NAMALWA (cell line): Measurements from ENCODE around the gene MYBPC1.
A peak's percentile ranks its signal among the peaks of the same experiment; 100 is the strongest.

ENCODE experiments used
- DNase-seq: peaks from one replicate; pipeline ENCODE4 v3.0.0-alpha.2; 2015; ENCODE audit warnings: low spot score

MYBPC1 gene

DNA sequence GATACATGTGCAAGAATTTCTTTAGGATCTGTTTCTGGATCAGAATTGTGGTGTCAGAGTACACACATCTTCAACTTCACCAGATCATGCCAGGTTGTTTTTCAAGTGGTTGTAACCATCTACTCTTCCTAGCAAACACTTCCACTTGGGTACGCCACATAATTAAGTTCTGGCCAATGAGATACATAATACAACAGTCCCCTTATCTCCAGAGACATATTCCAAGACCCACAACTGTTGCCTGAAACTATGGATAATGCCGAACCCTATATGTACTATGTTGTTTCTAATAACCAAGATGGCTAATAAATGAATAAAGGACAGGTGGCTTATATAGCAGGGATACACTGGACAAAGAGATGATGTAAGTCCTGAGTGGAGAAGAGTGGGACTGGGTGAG lies 100.2 kb downstream of the MYBPC1 start:
- no peak for DNase-seq

DNA sequence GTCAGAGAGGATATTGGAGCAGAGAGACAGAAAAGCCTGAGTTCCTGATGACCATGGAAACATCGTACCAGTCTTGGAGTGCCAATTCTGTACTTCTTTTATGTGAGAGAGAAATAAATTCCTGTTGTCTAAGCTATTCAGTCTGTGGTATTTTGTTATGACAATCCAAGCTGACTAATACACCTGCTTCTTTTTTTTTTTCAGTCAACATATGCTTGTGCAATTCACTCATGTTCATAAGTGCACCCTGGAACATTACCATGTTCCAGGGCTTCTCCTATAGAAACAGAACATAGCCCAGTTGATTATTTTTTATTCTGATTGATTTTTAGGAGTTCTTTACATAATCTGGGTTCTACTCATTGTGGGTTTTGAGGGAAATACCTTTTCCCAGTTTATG lies 100.9 kb downstream of the MYBPC1 start:
- DNase-seq: no peak

DNA sequence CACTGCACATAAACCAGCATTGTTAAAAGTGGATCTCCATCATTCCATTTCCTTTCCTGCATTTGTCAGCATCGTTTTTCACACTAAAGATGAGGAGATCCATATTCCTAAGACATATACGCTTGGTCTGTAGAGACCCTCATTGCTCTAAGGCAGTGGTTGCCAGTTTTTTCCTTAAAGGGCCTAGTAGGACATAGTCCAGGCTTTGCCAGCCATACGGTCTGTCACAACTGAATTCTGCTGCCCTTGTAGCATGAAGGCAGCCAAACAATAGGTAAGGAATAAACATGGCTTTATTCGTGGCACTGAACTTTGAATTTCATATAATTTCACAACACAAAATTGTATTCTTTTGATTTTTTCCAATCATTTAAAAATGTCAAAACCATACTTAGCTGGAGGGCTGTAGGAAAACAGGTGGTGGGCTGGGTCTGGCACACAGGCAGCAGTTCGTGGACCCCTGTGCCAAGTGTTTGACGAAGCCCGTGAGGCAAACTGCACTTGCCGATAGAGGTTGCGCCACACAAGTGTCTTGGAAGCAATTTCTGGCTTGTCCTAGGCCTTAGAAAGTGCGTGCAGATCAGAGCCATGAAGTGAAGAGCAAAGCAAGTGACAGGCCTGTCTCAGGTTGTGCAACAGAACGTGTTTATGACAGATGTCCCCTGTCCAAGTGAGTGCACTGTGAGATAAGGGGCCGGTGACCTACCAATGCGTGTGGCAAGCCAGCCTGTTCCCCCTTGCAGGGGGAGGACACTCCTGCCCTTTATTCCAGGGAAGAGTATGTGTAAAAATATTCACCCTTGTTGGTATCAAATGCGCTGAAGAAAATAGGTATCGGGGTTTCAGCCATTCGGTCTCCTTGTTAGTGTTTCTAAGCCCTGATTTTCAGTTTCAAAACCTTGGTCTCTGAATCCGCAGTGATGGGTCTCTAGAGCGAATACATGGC lies 101.8 kb downstream of the MYBPC1 start:
- peak; percentile 75 for DNase-seq

DNA sequence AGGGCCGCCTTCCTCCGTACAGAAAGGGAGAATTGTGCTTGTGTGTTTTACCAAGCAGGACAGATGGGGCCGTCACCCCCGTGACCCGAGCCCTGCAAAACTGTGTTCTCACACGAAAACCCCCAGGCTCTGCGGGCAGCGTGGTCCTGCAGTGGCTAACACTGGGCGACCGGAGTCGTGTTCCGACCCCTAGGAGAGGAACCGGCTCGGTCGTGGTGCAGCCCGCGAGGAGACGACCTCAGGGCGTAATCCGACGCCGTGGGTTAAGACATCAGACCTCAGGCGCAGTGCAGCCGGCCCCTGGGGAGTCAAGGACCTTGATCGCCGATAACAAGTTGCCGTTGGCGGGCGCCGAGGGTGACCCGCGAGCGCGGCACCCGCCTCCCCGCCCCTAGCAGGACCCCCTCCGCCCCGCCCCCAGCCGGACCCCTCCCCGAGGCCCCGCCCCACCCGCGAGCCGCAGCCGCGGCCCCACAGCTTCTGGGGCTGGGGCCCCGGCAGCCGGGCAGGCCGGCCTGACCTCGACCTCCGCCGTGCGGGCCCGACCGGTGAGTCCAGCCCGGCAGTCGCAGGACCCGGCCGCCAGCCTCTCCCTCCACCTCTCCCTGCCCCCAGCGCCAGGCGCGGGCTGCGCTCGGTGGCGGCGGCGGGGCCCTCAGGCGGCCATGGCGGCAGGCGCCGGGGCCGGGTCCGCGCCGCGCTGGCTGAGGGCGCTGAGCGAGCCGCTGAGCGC lies 102.6 kb downstream of the MYBPC1 start, which contains the start of gene CHPT1:
TSS of gene CHPT1 (plus strand) at position 444 of the 733 bp plus-strand sequence. CDS start at position 666, 222 bp downstream.
- DNase-seq: peak; percentile 83

DNA sequence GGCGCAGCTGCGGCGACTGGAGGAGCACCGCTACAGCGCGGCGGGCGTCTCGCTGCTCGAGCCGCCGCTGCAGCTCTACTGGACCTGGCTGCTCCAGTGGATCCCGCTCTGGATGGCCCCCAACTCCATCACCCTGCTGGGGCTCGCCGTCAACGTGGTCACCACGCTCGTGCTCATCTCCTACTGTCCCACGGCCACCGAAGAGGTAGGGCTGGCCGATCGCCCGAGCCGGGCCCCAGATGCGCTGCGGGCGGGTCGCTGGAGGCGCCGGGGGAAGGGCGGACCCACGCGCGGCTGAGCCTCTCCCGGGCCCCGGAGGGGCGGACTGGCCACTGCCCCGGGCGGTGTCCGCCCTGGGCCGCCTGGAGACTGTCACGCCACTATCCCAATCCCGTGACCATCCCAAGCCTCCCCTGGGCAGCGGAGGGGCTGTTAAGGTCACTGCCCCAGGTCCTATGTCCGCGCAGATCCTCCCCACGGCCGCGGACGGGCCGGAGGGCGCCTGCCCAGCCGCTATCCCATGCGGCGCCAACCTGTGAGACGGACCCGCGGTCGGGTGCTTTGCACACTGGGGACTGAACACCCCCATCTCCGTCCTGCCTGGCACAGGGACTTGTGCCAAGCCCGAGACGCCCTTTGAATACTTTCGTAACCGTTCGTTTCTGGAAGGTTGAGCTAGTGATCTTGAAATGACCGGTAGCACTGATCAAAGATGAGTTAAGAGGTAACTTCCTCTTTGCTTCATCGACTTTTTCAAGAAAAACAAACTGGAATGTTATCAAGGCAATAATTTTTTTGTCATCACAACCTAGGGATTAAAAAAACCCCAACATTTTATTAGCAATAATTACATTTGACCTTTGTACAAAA lies 103.4 kb downstream of the MYBPC1 start:
- peak; percentile 72 for DNase-seq

DNA sequence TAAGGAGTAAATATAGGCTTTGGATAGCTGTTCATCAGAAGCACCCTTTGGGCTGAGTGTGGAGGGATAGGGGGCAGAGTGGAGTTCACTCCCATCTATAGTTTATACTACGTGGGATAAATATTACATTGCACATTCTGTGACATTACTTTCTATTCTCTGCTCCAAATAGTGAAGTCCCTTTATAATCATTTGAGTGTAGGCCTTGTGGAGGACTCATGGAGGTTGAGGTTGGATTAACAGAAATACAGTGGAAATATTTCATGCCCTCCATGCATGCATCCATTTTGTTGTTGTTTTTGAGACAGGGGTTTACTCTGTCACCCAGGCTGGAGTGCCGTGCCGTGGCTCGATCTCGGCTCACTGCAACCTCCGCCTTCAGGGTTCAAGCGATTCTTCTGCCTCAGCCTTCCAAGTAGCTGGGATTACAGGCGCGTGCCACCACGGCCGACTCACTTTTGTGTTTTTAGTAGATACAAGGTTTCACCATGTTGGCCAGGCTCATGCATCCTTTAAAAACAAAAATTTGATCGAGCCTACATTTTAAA lies 104.1 kb downstream of the MYBPC1 start:
- no peak for DNase-seq

DNA sequence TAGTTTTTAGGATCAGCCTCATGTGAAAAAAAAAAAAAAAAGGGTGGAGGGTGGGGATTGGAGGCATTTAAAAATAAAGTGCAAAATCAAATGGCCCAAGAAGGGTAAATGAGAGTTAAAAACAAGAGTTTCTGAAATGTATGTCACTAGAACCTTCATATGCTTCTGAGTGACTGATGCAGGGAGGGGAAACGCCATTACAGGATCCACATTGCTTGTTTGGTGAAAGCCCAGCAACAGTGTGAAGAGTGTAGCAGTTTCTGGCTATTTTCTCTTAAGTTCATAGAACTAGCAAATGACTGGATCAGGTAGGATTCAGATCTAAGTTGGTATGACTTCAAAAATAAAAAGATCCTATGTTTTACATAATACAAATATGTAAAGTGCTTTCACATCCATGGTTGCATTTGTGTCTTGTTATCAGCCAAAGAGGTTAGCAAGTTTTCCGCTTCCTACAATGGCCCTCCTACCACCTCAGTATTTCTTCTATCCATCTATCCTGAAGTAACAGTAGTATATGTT lies 105.6 kb downstream of the MYBPC1 start:
- DNase-seq: no peak

DNA sequence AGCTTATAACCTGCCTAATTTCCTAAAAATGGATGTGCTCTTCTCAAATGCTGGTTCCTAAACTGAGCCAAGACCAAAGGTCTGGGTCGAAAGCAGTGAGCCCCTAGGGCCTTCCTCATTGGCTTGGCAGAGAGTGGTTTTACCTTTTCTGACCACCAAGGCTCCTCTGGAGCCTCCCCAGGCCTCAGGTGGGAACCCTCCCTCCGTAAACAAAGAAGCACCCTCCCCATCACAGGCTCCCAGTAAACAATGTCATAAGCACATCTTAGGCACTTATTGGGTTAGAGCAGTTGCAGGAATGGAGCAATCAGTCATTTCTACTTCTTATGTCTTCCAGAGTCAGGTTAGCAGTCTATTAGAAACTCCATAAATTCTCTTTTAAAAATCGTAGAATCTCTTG lies 108.7 kb downstream of the MYBPC1 start:
- DNase-seq: no peak

DNA sequence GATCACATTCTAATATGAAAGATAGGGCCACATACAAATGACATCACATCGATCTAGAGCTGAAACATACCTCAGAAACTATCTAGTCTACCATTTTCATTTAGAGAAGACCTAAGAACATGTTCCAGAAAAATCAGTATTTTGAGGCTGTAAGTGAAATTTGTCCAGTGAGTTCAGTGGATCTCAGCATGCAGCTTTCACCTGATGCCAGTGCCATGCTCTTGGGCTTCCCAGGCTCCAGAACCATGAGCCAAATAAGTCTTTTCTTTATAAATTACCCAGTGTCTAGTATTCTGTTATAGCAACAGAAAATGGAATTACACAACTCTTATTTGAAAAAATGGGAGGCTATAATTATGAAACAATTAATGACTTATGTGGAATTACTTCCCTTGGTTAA lies 111.6 kb downstream of the MYBPC1 start:
- no peak for DNase-seq

DNA sequence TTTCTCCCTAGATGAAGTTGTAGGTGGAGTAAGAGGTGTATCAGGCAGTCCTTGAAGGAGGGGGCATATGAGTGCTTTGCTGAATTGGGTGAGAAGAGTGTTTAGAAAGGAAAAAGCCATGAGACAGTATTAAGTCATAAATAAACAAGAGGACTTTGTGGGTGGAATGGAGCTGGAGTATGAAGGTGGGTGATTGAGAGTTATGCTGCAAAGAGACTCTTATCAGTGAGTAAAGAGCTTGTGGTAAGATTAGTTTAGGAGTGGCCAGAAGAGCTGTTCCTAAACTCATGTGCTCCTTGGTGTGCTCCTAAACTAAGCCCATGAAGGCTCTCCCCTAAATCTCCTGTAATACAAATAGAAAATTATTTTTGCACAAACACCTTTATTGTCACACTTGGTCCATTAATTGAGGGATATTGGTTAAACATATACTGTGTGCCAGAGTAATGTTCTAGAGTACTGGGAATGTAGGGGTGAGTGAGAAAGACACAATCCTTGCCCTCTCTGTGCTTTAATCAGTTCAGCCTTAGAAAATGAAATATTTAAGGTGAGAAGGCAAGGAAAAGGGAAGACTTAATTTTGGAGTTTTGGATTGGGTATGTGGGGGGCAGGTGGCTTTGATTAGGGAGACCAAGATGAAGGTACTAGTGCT lies 112.5 kb downstream of the MYBPC1 start:
- no peak for DNase-seq

DNA sequence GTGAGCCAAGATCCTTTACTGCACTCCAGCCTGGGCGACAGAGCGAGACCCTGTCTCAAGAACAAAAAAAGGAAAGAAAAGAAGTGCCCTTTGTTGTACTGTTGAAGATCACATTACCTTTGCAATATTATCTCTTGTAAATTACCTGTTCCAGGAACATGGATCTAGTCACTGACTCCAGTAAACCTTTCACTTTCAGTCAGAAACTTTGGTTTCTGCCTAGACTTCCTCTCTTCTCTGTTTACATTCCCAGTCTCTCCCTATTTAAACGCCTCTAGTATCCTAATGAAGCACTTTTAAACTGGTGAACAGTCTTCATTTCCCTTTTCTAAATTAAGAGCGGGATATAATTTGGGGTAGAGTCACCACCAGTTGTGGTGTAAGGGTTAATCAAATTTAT lies 115.5 kb downstream of the MYBPC1 start:
- DNase-seq: no peak

DNA sequence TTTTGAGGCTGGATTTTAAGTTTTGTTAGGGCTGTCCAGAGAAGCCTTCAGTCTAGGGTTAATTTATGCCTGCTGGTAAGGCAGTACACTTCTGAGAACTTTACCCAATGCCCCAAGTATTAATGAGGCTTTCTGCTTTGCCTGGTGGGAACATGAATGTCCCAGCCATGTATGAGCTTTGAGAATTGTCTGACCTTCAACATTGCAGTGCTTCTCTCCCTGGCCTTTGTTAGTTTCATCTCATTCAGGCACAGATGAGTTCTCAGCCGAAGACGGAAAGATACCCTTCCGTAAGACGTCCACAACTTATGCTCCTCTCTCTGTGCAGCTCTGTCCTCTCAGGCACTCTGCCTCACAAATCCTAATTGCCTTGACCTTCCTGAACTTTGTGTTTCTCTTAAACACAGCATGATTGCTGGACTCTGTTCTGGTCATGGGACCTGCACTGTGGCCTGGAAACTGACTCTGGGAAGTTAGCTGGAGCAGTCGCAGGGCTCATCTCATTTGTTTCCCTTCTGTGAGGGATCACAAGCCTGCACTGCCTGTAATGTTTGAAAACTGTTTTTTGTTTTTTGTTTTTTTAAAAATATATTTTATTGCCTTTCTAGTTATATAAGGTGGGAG lies 118.4 kb downstream of the MYBPC1 start:
- no peak for DNase-seq

DNA sequence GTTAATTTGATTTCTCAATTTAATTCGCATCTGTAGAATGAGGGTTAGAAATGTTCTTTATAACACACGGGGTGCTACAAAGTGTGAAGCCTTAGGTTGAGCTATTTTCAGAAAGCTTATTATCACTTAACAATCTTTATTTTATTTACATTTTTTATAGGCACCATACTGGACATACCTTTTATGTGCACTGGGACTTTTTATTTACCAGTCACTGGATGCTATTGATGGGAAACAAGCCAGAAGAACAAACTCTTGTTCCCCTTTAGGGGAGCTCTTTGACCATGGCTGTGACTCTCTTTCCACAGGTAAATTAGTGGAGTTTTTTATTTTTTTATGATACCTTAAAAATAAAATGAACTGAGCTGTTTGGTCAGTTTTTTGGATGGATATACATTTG lies 119.2 kb downstream of the MYBPC1 start:
- DNase-seq: no peak

DNA sequence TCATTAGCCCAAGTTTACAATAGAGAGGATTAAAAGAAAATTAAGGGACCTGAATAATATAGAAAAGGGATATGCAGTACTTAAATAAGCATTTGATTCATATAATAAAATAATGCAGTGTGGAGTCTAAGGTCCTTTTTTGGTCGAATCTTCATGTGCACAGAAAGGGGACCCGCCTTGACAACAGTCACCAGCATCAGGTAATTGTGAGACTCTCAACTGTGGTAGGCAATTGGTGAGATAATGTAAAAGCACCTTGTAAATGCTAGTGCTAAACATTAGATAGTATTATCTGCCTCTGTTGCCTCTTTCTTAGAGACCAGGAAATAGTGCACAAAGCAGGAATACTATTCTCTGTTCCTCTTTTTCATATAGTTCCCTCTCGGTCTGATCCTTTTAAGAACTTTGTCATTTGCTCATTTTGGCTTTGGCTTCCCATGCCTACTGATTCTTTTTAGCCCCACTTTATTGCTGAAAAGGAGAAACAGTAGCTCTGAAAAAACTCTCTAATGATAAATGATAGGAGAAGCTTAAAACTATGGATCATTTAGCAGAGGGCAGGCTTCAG lies 120.2 kb downstream of the MYBPC1 start:
- no peak for DNase-seq

DNA sequence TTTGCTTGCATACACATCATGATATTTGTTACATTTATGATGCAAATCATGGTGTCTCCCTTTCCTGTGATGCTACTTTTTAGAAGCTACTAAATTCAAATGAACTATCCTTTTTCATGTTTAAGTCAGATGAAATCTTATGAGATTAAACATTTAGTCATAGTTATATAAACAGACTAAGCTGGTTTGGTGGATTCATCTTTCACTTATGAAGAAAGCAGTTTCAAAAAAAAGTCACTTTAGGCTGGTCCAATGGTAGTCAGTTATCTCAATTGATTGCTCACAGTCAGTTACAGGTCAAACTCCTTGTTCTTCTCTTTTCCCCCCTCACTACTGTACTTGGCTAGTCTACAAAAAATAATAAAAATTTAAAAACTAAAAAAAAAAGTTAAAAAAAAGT lies 124.8 kb downstream of the MYBPC1 start:
- DNase-seq: no peak

DNA sequence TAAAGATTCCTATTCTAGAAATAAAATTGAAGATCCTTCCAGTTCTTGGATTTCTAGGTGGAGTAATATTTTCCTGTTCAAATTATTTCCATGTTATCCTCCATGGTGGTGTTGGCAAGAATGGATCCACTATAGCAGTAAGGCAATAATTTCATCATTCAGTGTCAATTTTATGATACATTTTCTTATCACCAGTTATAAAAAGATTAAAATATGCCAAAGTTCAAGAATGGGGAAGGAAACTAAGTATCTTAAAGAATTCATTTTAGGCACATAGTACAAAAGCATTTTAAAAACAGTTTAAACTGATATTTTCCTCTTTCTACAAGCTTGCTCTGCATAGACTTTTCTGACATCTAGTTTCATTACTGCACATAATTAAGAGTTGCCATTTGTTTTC lies 125.3 kb downstream of the MYBPC1 start:
- DNase-seq: no peak

DNA sequence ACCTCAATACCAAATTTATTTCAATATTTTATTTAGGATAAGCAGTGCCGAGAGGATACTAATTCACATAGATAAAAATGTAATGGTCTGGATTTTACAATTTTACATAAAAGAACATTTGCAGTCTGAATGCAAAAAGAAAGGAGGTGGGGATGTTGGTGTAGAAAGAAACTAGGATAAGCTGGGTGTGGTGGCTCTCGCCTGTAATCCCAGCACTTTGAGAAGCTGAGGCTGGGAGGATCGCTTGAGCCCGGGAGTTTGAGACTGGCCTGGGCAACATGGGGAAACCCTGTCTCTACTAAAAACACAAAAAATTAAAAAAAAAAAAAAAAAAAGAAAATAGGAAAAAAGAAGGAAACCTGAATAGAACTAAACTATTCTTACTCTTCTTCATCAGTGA lies 127.6 kb downstream of the MYBPC1 start:
- no peak for DNase-seq

DNA sequence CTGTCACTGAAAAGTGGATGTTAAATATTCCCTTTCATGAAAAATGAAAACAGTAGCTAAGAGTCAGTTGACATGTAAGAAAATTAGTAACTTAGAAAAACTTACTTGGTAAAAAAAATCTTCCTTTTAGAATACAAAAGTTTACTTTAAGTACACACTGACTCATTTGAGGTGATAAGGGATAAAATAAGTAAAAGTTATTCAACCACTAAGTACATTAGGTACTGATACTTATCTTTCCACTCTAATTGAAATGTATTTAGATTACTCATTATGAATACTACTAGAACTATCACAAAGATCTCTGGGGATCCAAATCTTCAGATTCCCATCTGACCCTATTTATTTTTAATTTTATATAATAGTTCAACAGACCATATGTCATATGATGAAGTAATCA lies 132.3 kb downstream of the MYBPC1 start:
- no peak for DNase-seq

DNA sequence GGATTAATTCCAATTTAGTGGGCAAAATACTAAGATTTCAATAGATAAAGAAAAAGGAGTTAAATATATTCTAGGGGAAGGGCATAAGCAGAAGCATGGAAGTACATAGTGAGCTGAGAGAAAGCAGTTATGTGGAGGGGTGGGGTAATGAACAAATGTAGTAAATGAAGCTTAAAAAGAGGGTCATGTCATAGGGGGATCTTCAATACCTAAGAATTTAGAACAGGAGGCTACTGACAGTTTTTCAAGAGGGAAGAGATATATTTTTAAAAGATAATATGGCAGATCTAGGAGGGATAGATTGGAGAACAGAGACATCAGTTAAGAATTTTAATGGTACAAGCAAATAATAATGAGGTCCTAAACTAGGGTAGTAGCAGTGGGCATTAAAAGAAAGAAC lies 135.1 kb downstream of the MYBPC1 start:
- DNase-seq: no peak

DNA sequence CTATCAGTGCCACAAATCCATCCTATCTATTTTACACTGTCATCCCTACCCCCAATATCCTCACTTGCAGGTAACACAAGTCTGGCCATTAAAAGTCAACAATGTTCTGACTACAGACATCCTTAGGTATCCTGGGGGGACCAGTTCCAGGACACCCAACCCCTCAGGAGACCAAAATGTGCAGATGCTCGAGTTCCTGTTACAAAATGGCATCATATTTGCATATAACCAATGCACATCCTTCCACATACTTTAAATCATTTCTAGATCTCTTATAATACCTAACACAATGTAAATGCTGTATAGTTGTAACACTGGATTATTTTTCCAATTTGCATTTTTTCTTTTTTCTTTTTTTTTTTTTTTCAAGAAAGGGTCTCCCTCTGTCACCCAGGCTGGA lies 137.5 kb downstream of the MYBPC1 start:
- peak; percentile 20 for DNase-seq
